HUES6 (cell line): ENCODE results near the gene GLG1.

Source experiments
- H3K27ac ChIP-seq: 2 replicates; pipeline ENCODE4 v1.7.0; 2013; ENCODE audit warnings: low read depth, mild to moderate bottlenecking, low read length, inconsistent platforms
- H3K27me3 ChIP-seq: 2 replicates; pipeline ENCODE4 v1.6.1; 2013; ENCODE audit warnings: low read length; ENCODE audit not compliant: control insufficient read depth, insufficient read depth
- H3K36me3 ChIP-seq: 2 replicates; pipeline ENCODE4 v1.6.1; 2013; ENCODE audit warnings: low read length; ENCODE audit not compliant: control insufficient read depth, insufficient read depth
- H3K4me1 ChIP-seq: 2 replicates; pipeline ENCODE4 v1.6.1; 2013; ENCODE audit warnings: low read length; ENCODE audit not compliant: control insufficient read depth, insufficient read depth
- H3K4me3 ChIP-seq: 2 replicates; pipeline ENCODE4 v1.5.1; 2013; ENCODE audit warnings: low read depth, low read length
- H3K9ac ChIP-seq: one replicate; pipeline ENCODE4 v1.6.1; 2013; ENCODE audit warnings: mild to moderate bottlenecking, low read length
- H3K9me3 ChIP-seq: 2 replicates; pipeline ENCODE4 v1.6.1; 2013; ENCODE audit warnings: low read depth, low read length; ENCODE audit not compliant: control insufficient read depth, insufficient read depth

GLG1 gene

GRCh38 chr16:74586948-74587347 is 20.0 kb downstream of the GLG1 start:
- H3K4me3 ChIP-seq, result no peak overlapping the region
- H3K27ac ChIP-seq, result no peak overlapping the region
- no peaks in the 10 kb centered on the region for H3K9me3 ChIP-seq
- H3K4me1 ChIP-seq, result no peaks in the 10 kb centered on the region
- H3K27me3 ChIP-seq, result no peaks in the 10 kb centered on the region
- no peaks in the 10 kb centered on the region for H3K36me3 ChIP-seq
- no peak overlapping the region for H3K9ac ChIP-seq

GRCh38 chr16:74585846-74586443 is 21.0 kb downstream of the GLG1 start:
- Histone ChIP-seq H3K27ac (no peak overlapping the region), H3K27me3 (no peaks in the 10 kb centered on the region), H3K4me1 (no peaks in the 10 kb centered on the region), H3K4me3 (no peak overlapping the region), H3K9me3 (no peaks in the 10 kb centered on the region), H3K9ac (no peak overlapping the region), H3K36me3 (no peaks in the 10 kb centered on the region)

DNA sequence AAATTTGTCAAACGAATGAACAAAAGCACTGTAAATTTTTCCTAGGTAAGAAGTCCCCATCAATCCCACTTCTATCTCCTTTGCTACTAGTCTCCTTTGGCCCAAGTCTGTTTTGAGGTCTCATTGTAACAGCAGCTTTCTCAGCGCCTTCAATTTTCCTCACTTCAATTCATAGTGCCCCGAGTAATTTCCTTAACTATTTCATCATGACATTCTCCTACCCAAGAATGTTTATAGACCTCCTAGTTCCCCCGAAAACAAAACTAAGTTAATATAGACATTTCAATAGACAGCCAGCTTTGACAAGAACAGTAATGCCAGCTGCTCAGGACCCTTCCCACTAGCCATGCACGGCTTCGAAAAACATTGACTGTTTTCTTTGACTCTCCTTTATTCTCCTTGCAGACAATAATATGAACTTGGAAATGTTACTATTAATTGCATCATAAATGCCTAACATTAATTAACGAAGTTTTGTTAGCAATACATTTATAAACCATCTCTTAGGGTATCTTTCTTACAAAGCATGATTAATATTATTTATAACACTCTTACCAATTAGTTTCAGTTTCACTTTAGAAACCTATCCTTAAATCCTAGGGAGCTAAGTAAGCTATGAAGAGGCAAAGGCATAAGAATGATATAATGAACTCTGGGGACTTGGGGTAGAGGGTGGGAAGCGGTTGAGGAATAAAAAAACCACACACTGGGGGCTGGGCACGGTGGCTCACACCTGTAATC is 22.8 kb downstream of the GLG1 start:
- Histone ChIP-seq H3K4me3 (no peak overlapping the region), H3K4me1 (no peaks in the 10 kb centered on the region)

GRCh38 chr16:74582970-74583369 is 23.9 kb downstream of the GLG1 start:
- no peaks in the 10 kb centered on the region for H3K9me3 ChIP-seq

More for the DNA sequence above, 22.8 kb downstream of the GLG1 start:
- H3K27me3 ChIP-seq, result no peaks in the 10 kb centered on the region
- no peaks in the 10 kb centered on the region for H3K36me3 ChIP-seq
- H3K9me3 ChIP-seq, result no peaks in the 10 kb centered on the region
- no peak overlapping the region for H3K9ac ChIP-seq
- H3K27ac ChIP-seq, result no peak overlapping the region

DNA sequence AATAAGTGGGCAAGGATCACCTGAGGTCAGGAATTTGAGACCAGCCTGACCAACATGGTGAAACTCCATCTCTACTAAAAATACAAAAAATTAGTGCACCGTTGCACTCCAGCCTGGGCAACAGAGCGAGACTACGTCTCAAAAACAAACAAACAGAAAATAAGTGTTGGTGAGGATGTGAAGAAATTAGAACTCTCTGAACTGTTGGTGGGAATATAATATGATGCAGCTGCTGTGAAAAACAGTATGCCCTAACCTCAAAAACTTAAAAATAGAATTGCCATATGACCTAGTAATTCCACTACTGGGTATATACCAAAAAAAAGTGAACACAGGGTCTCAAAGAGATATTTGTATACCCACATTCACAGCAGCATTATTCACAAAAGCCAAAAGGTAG is 26.1 kb downstream of the GLG1 start:
- Histone ChIP-seq H3K27me3 (no peaks in the 10 kb centered on the region), H3K9me3 (no peaks in the 10 kb centered on the region), H3K4me3 (no peak overlapping the region), H3K27ac (no peak overlapping the region), H3K9ac (no peak overlapping the region), H3K36me3 (no peaks in the 10 kb centered on the region), H3K4me1 (no peaks in the 10 kb centered on the region)

More at GRCh38 chr16:74582970-74583369, 23.9 kb downstream of the GLG1 start:
- Histone ChIP-seq H3K27ac (no peak overlapping the region), H3K9ac (no peak overlapping the region), H3K27me3 (no peaks in the 10 kb centered on the region), H3K36me3 (no peaks in the 10 kb centered on the region), H3K4me3 (no peak overlapping the region), H3K4me1 (no peaks in the 10 kb centered on the region)

- H3K36me3 ChIP-seq, result no peaks in the 10 kb centered on the region
- no peak overlapping the region for H3K27ac ChIP-seq
- no peak overlapping the region for H3K4me3 ChIP-seq
- no peaks in the 10 kb centered on the region for H3K4me1 ChIP-seq
- no peaks in the 10 kb centered on the region for H3K9me3 ChIP-seq
- H3K27me3 ChIP-seq, result no peaks in the 10 kb centered on the region
- no peak overlapping the region for H3K9ac ChIP-seq
Observed at GRCh38 chr16:74578838-74579237, 28.1 kb downstream of the GLG1 start.

DNA sequence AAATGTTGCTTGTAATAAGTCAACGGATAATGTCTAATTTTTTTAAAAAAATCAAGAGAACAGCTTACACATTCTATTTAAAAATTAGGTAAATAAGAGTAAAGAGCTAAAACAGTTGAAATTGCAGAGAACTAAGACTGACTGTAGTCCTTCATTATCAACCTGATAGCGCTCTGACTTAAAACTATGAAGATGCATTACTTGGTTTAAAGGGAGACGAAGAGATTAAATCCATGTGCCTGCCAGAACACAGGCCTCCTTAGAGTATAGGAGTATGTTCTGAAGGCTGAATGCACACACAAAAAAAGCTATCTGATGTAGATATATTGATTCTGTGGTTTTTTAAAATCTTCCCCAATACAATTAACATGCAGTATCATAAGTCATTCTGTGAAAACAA is 28.5 kb downstream of the GLG1 start:
- H3K4me3 ChIP-seq, result no peak overlapping the region

DNA sequence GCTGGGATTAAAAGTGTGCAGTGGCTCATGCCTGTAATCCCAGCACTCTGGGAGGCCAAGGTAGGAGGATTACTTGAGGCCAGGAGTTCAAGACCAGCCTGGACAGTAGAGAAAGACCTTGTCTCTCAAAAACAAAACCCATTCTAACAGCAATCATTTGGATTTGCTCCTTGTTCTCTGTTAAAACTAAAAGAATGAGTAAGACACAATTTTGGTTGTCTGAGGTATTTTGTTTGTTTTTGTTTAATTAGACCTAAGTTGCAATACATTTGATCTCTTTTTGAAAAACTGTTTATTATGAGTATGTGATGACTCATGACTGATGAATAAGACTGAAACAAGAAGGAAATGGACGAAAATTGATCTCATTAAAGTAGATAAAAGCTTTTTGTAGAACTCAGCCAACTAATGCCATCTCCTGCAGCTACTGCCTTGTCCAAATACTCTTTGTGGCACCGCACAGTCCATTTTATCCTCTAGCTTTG is 29.0 kb downstream of the GLG1 start:
- no peaks in the 10 kb centered on the region for H3K27me3 ChIP-seq
- no peak overlapping the region for H3K4me3 ChIP-seq
- H3K36me3 ChIP-seq, result no peaks in the 10 kb centered on the region
- H3K9ac ChIP-seq, result no peak overlapping the region
- no peak overlapping the region for H3K27ac ChIP-seq
- H3K9me3 ChIP-seq, result no peaks in the 10 kb centered on the region
- no peaks in the 10 kb centered on the region for H3K4me1 ChIP-seq

More for the DNA sequence above, 28.5 kb downstream of the GLG1 start:
- H3K9ac ChIP-seq, result no peak overlapping the region
- no peaks in the 10 kb centered on the region for H3K9me3 ChIP-seq
- no peaks in the 10 kb centered on the region for H3K27me3 ChIP-seq
- no peaks in the 10 kb centered on the region for H3K4me1 ChIP-seq
- H3K27ac ChIP-seq, result no peak overlapping the region
- H3K36me3 ChIP-seq, result no peaks in the 10 kb centered on the region

DNA sequence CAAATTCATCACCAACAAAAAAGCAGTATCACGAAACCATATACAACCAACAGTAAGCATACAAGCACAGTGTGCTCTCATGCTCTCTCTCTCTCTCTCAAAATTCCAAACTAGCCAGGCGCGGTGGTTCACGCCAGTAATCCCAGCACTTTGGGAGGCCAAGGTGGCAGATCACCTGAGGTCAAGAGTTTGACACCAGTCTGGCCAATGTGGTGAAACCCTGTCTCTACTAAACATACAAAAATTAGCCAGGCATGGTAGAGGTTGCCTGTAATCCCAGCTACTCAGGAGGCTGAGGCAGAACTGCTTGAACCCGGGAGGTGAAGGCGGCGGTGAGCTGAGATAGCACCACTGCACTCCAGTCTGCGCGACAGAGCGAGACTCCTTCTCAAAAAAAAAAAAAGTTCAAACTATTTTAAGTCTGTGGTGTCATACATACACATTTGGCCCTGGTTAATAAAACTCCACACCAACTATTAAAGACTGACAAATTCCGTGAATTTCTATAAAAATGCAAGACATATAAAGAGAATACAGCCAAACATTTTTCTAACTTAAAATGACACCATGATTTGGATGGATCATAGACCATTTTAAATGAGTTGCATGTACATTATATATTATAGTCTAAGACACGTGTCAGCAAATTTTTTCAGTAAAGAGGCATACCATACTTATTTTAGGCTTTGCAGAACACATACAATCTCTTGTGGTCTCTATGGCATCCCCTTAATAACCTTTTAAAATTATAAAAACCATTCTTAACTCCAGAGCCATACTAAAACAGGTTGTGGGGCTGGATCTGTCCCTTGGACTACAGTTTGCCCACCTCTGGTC is 30.9 kb downstream of the GLG1 start:
- Histone ChIP-seq H3K36me3 (no peaks in the 10 kb centered on the region), H3K9me3 (no peaks in the 10 kb centered on the region), H3K4me3 (no peak overlapping the region), H3K27ac (no peak overlapping the region), H3K27me3 (no peaks in the 10 kb centered on the region), H3K9ac (no peak overlapping the region), H3K4me1 (no peaks in the 10 kb centered on the region)

GRCh38 chr16:74575175-74575806 is 31.6 kb downstream of the GLG1 start:
- Histone ChIP-seq H3K4me3 (no peak overlapping the region), H3K9ac (no peak overlapping the region), H3K36me3 (no peaks in the 10 kb centered on the region), H3K9me3 (no peaks in the 10 kb centered on the region), H3K4me1 (no peaks in the 10 kb centered on the region), H3K27me3 (no peaks in the 10 kb centered on the region), H3K27ac (no peak overlapping the region)
